Activated T-cell treated with anti-CD3 and anti-CD28 coated beads, Interleukin-2, amount 50 U/mL, for 72 hours (primary cell): Measurements from ENCODE around the gene CYTH1. TPM values are rescaled to one million over a fixed set of nuclear protein-coding genes. Genes with fewer than 3 reads are reported as not detected.
A peak's percentile ranks its signal among the peaks of the same experiment; 100 is the strongest.

Experiments
- ATAC-seq, 2 donors: fragments of 150-1000 bp; cut with Tn5 transposase; replicated peaks in 1 of 2; 2 replicates each; pipeline ENCODE4 v1.10.0; 2021; ENCODE audit warnings: moderate library complexity in 2 of 2, mild to moderate bottlenecking in 1 of 2
- DNase-seq, 2 donors: peaks; one replicate each; pipeline ENCODE4 v3.0.0; 2021 to 2022; ENCODE audit warnings: mixed read lengths in 1 of 2
- H3K27ac Mint-ChIP-seq: one replicate; pipeline ENCODE4 v1.8.0; 2022; ENCODE audit warnings: mild to moderate bottlenecking, moderate library complexity, mixed read lengths
- H3K27me3 Mint-ChIP-seq: one replicate; pipeline ENCODE4 v1.8.0; 2022; ENCODE audit warnings: low read depth, mixed read lengths
- H3K36me3 Mint-ChIP-seq, 2 donors: one replicate each; pipeline ENCODE4 v1.8.0; 2022; ENCODE audit warnings: mixed read lengths in 2 of 2, mild to moderate bottlenecking in 1 of 2; ENCODE audit not compliant: insufficient read depth in 2 of 2
- H3K4me1 Mint-ChIP-seq: one replicate; pipeline ENCODE4 v1.8.0; 2022; ENCODE audit warnings: low read depth, mixed read lengths
- H3K4me3 Mint-ChIP-seq, 2 donors: one replicate each; pipeline ENCODE4 v1.8.0; 2022; ENCODE audit warnings: mild to moderate bottlenecking in 2 of 2, mixed read lengths in 2 of 2, moderate library complexity in 2 of 2
- H3K9me3 Mint-ChIP-seq, 2 donors: one replicate each; pipeline ENCODE4 v1.8.0; 2022; ENCODE audit warnings: mixed read lengths in 2 of 2
- total RNA-seq, 2 donors: library from RNA; stranded (reverse); gene quantifications; one replicate each; pipeline ENCODE4 v1.2.3, GENCODE V29; 2022

The CYTH1 gene
- total RNA-seq, 2 donors from 2014 or later, result 163 to 204 TPM

DNA sequence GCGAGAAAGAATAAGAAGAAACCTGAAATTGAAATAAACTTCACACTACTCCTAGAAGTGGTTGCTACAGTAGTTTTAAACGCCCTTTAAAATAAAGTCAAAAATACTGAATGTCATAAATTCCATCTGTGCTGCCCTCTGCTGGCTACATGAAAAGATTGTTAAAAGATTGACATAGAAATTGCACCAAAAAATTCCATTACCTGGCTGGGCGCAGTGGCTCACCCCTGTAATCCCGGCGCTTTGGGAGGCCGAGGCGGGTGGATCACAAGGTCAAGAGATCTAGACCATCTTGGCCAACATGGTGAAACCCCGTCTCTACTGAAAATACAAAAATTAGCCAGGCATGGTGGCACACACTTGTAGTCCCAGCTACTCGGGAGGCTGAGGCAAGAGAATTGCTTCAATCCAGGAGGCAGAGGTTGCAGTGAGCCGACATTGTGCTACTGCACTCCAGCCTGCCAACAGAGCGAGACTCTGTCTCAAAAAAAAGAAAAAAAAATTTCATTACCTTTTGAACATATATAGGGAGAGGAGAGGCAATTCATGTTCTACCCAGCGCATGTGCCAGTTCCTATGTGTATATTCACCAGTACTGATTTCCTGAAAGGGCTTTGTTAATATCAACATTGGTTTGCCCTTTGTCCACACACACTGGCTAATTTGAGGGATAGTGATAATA lies 36.5 kb downstream of the CYTH1 start:
- peak overlapping the region; percentile 84 for H3K27ac Mint-ChIP-seq
- DNase-seq (peak; percentile 49 to 54), ATAC-seq (no peak)
- peaks cover 1 to 6% of the 10 kb centered on the region in 2 donors for H3K36me3 Mint-ChIP-seq
- no peaks in the 10 kb centered on the region for H3K27me3 Mint-ChIP-seq
- peaks cover 95% of the 10 kb centered on the region for H3K4me1 Mint-ChIP-seq
- peak overlapping the region; percentile 47 to 80 for H3K4me3 Mint-ChIP-seq
- no peaks in the 10 kb centered on the region for H3K9me3 Mint-ChIP-seq

DNA sequence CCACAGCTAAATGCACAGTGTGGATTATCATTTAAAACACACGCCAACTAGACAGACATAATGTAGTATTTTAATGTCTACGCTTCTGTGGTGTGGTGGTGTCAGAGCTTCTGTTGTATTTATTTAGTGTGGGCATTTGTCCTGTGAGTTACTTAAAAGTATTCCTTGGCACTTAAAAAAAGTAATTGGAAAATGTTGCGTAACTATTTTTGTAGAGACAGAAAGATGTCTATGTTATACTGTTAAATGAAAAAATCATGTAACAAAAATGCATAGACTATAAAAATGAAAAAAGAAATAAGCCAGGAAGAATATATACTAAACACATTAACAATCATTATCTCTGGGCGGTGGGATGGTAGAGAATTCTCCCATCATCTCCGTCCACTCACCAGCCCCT lies 39.2 kb downstream of the CYTH1 start:
- Mint-ChIP-seq H3K9me3 (no peaks in the 10 kb centered on the region), H3K4me1 (peaks cover 94% of the 10 kb centered on the region), H3K36me3 (peaks cover 1 to 11% of the 10 kb centered on the region in 2 donors), H3K27me3 (no peaks in the 10 kb centered on the region), H3K27ac (peak overlapping the region; percentile 73), H3K4me3 (peak overlapping the region in 1 of 2 donors; percentile 23)
- DNase-seq (no peak), ATAC-seq (no peak)

DNA sequence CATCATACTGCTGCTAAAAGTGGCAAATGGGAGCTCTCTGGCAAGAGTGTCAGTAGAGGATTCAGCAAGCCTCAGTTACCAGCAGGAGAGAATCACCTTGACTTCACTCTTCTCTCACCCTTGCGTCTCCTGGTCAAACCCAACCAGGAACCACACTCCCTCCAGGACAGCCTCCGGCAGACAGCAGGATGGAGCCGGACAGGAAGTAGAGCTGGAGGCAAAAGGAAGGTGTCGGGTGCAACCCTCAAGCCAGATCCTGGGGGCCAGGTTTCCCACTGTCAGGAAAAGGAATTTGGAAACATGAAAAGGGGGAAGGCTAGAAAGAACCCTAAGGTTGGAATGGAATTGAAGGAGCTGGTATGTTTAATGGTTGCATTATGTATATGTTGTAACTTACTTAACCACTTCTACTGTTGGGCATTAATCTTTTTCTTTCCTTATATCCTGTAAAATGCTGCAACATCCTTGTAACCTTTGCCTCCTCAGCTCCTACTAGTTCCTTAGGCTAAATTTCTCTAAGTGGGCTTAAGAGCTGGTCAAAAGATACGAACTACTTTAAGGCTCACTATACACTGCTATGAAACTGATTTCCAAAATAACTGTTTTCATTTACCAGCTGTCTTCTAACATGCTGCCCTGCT lies 40.3 kb downstream of the CYTH1 start:
- H3K4me1 Mint-ChIP-seq, result peaks cover 94% of the 10 kb centered on the region
- no peaks in the 10 kb centered on the region for H3K9me3 Mint-ChIP-seq
- no peaks in the 10 kb centered on the region for H3K27me3 Mint-ChIP-seq
- peaks cover 1 to 11% of the 10 kb centered on the region in 2 donors for H3K36me3 Mint-ChIP-seq
- ATAC-seq, result no peak
- peak overlapping the region; percentile 49 to 68 for H3K4me3 Mint-ChIP-seq
- no peak for DNase-seq
- peak overlapping the region; percentile 83 for H3K27ac Mint-ChIP-seq

DNA sequence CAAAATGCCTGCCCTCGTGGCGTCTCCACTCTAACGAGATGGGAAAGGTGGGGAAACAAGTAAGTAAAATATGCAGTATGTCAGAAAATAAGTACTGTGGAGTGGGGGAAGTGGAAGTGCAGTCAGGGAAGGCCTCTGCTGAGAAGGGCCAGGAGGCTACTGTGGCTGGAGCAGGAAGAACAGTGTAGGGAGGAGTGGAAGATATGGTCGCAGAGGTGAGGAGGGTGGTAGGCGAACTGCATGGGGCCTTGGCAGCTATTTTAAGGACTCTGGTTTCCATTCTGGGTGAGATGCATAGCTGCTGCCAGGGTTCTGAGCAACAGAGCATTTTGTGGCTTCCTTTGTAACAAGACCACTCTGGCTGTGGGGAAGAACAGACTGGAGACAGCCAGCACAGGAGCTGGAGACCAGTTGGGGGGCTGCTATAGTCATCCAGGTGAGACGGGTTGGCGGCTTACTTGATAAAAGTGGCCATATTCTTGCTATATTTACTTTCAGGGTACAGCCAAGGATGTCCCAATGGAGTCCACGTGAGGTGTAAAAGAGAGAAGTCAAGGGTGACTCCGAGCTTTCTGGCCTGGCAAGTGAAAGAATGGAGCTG lies 42.6 kb downstream of the CYTH1 start:
- H3K4me1 Mint-ChIP-seq, result peaks cover 94% of the 10 kb centered on the region
- peak overlapping the region; percentile 44 for H3K27ac Mint-ChIP-seq
- peak overlapping the region; percentile 16 to 59 for H3K4me3 Mint-ChIP-seq
- ATAC-seq (no peak), DNase-seq (no peak)
- no peaks in the 10 kb centered on the region for H3K9me3 Mint-ChIP-seq
- peaks cover 1 to 11% of the 10 kb centered on the region in 2 donors for H3K36me3 Mint-ChIP-seq
- no peaks in the 10 kb centered on the region for H3K27me3 Mint-ChIP-seq

DNA sequence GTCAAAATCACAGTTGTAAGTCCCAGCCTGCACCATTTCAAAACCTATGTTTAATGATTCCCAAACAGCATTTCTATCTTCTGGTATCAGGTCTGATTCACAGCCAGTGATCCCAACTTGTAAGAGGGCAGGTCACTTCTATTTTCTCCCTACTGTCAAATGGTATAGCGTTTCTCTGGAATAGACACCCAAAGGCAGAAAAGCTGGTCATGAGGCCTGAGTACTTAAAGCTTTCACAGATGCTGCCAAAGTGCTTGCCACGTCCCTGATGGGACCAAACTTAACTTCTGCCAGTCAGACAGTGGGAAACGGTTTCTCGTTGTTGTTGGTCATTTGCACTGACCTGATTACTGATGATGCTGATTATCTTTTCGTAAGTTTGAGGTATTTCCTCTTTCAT lies 43.4 kb downstream of the CYTH1 start:
- ATAC-seq (no peak), DNase-seq (no peak)
- H3K27ac Mint-ChIP-seq, result peak overlapping the region; percentile 44
- peaks cover 2 to 7% of the 10 kb centered on the region in 2 donors for H3K36me3 Mint-ChIP-seq
- H3K4me3 Mint-ChIP-seq, result peak overlapping the region in 1 of 2 donors; percentile 16
- peaks cover 92% of the 10 kb centered on the region for H3K4me1 Mint-ChIP-seq
- H3K9me3 Mint-ChIP-seq, result no peaks in the 10 kb centered on the region
- H3K27me3 Mint-ChIP-seq, result no peaks in the 10 kb centered on the region

GRCh38 chr17:78738278-78738677 lies 43.8 kb downstream of the CYTH1 start:
- peak overlapping the region; percentile 89 for H3K27ac Mint-ChIP-seq
- no peaks in the 10 kb centered on the region for H3K27me3 Mint-ChIP-seq
- ATAC-seq, result no peak
- H3K36me3 Mint-ChIP-seq, result peaks cover 4 to 7% of the 10 kb centered on the region in 2 donors
- H3K9me3 Mint-ChIP-seq, result no peaks in the 10 kb centered on the region
- H3K4me1 Mint-ChIP-seq, result peaks cover 92% of the 10 kb centered on the region
- DNase-seq, result no peak
- peak overlapping the region; percentile 83 to 90 for H3K4me3 Mint-ChIP-seq

DNA sequence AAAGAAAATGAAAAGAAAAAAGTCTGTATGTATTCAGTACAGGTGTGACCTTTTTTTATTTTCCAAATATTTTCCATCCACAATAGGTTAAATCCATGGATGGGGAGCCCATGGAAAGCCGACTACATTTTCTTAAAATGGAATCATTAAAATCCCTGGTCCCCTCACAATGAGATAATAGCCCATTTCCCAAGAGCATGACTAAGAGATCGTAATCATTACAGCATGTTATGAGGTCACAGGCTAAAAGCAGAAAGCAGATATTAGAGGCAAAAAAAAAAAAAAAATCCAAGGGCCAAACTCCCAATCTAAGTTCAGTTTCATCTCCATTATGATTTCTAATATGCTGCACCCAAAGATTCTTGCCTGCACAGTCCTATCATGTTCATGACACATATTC lies 44.7 kb downstream of the CYTH1 start:
- Mint-ChIP-seq H3K27ac (peak overlapping the region; percentile 89), H3K4me3 (peak overlapping the region; percentile 83 to 90), H3K4me1 (peaks cover 92% of the 10 kb centered on the region), H3K27me3 (no peaks in the 10 kb centered on the region), H3K36me3 (peaks cover 4 to 7% of the 10 kb centered on the region in 2 donors), H3K9me3 (no peaks in the 10 kb centered on the region)
- peak in 1 of 2 donors; percentile 20 for ATAC-seq
- no peak for DNase-seq

DNA sequence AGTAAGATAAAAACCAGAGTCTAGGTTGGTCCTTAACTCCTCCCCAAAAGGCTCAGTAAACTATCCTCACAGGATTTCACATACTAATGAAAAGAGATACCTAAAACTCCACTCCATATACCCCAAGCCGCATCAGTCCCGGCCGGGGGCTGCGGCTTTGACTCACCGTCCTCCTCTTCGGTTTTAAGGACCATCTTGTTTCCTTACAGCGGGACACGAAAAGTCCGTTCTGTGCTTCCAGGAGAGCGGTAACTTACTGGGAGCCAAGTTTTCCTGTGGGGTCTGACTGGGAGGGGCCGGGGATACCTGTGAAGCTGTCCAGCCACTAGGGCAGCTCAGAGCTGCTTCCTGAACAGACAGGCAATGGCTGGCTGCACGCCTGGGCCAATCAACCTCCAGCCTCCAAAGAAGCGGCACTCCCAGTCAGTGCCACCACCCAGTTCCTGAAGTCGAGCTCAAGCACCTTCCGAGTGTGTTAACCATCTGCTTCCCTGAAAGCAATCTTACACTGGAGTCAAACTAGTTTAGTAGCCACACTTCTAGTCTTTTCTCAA lies 45.5 kb downstream of the CYTH1 start:
- Mint-ChIP-seq H3K4me3 (peak overlapping the region; percentile 83 to 90), H3K4me1 (peaks cover 92% of the 10 kb centered on the region), H3K27me3 (no peaks in the 10 kb centered on the region), H3K36me3 (peaks cover 4 to 6% of the 10 kb centered on the region in 2 donors), H3K9me3 (no peaks in the 10 kb centered on the region), H3K27ac (peak overlapping the region; percentile 89)
- DNase-seq, result peak; percentile 61 to 64
- ATAC-seq, result peak; percentile 73 to 78

- Mint-ChIP-seq H3K4me3 (peak overlapping the region; percentile 83 to 90), H3K9me3 (no peaks in the 10 kb centered on the region), H3K4me1 (peaks cover 94% of the 10 kb centered on the region), H3K36me3 (peaks cover 4 to 5% of the 10 kb centered on the region in 2 donors), H3K27ac (peak overlapping the region; percentile 89), H3K27me3 (no peaks in the 10 kb centered on the region)
- ATAC-seq (peak; percentile 50 to 59), DNase-seq (no peak)
These were observed 46.1 kb downstream of the CYTH1 start for GRCh38 chr17:78735832-78736525.

DNA sequence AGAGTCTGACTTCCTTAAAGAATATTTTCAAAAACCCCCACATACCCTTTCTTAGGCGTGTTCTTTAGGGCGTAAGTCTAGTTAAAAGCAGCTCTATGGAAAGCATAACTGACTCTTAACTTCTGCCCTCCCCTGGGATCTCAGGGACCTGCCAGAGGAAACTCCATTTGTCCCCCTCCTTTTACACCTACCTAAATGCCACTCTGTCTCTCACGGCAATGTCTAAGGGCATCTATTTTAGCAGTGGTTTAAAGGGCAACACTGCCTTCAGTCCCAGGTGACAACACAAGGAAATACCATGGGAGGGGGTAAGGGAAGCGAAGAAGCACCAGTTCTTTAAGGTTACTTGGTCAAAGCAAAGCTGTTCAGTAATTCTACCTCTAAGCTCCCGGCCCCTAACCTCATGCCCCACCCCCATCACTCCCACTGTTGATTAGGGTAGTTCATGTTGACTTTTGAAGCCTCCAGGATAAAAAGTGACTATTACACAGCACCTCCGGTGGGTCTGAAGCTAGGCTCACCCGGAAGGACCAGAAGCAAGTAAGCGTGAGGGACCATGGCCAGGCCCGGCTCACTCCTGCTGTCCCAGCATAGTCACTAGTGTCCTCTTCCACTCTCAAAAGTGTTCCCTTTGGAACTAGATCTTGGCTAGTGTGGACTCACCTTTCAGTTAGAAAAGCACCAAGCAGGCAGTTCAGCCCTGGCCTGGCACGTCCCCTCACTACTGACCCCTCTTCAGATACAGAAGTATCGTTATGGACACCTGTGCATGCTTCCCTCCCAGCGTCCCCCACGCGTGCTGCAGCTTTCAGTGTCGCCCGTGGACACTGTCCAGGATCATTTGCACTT lies 47.1 kb downstream of the CYTH1 start:
- H3K4me3 Mint-ChIP-seq, result peak overlapping the region; percentile 83 to 90
- peaks cover 3% of the 10 kb centered on the region in 2 donors for H3K36me3 Mint-ChIP-seq
- H3K27ac Mint-ChIP-seq, result peak overlapping the region; percentile 89
- no peak for DNase-seq
- H3K27me3 Mint-ChIP-seq, result no peaks in the 10 kb centered on the region
- peaks cover 91% of the 10 kb centered on the region for H3K4me1 Mint-ChIP-seq
- peak; percentile 12 to 22 for ATAC-seq
- no peaks in the 10 kb centered on the region for H3K9me3 Mint-ChIP-seq

DNA sequence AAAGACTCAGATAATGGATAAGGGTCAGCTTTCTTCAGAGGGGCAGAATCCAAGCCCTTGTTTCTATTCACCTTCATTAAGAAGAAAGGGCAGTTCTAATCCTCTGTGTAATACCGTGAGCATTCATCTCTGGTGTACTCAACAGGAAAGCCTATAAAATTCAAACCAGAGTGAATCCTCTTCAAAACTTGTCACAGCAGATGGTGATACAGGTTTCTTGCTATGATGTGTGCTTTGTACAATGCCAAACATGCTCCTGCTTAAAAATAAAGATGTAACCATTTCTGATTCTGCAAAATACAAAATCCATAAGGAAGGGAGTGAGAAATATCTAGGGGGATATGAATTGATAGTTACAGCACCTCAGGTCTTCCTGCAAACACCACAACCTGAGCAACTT lies 49.7 kb downstream of the CYTH1 start:
- Mint-ChIP-seq H3K27ac (peak overlapping the region; percentile 32), H3K4me3 (peak overlapping the region; percentile 30 to 51), H3K36me3 (peaks cover 0 to 3% of the 10 kb centered on the region in 2 donors), H3K4me1 (peaks cover 94% of the 10 kb centered on the region), H3K9me3 (no peaks in the 10 kb centered on the region), H3K27me3 (no peaks in the 10 kb centered on the region)
- no peak for DNase-seq
- ATAC-seq, result no peak

GRCh38 chr17:78731904-78732303 lies 50.2 kb downstream of the CYTH1 start:
- DNase-seq (no peak), ATAC-seq (no peak)
- Mint-ChIP-seq H3K36me3 (peaks cover 0 to 3% of the 10 kb centered on the region in 2 donors), H3K4me3 (peak overlapping the region; percentile 30 to 51), H3K9me3 (no peaks in the 10 kb centered on the region), H3K4me1 (peaks cover 94% of the 10 kb centered on the region), H3K27me3 (no peaks in the 10 kb centered on the region), H3K27ac (peak overlapping the region; percentile 32)
